Nephron (organoid): ENCODE measurements around the gene ZDHHC22.

ENCODE experiments used
- H3K27ac Mint-ChIP-seq, 3 experiments: 2 replicates each; pipeline ENCODE4 v1.8.0; 2020; ENCODE audit warnings: mixed read lengths in 3 of 3, mild to moderate bottlenecking in 2 of 3, moderate library complexity in 1 of 3
- H3K27me3 Mint-ChIP-seq: 2 replicates; pipeline ENCODE4 v1.8.0; 2021; ENCODE audit warnings: low read depth, mild to moderate bottlenecking, moderate library complexity, mixed read lengths
- H3K36me3 Mint-ChIP-seq: 2 replicates; pipeline ENCODE4 v1.8.0; 2020; ENCODE audit warnings: low read depth, mixed read lengths
- H3K4me1 Mint-ChIP-seq: 2 replicates; pipeline ENCODE4 v1.8.0; 2020; ENCODE audit warnings: mixed read lengths
- H3K4me3 Mint-ChIP-seq, 3 experiments: 2 replicates each; pipeline ENCODE4 v1.8.0; 2020; ENCODE audit warnings: mild to moderate bottlenecking in 3 of 3, mixed read lengths in 3 of 3, moderate library complexity in 2 of 3
- H3K9me3 Mint-ChIP-seq: 2 replicates; pipeline ENCODE4 v1.8.0; 2020; ENCODE audit warnings: mixed read lengths
- CTCF ChIP-seq, 3 experiments: fragments of 200-600 bp; sonication (generic); IDR thresholded peaks; one replicate each; pipeline ENCODE4 v1.5.0; 2021; ENCODE audit warnings: antibody characterized with exemption in 3 of 3; ENCODE audit not compliant: unreplicated experiment in 3 of 3

ZDHHC22 gene

GRCh38 chr14:77086951-77087350 lies 54.6 kb downstream of the ZDHHC22 start:
- Mint-ChIP-seq H3K27ac (peak overlapping the region in 1 of 3 experiments; percentile 79), H3K4me3 (no peak overlapping the region), H3K27me3 (peaks cover 7% of the 10 kb centered on the region), H3K36me3 (no peaks in the 10 kb centered on the region), H3K9me3 (peaks cover 11% of the 10 kb centered on the region), H3K4me1 (peaks cover 31% of the 10 kb centered on the region)
- no peak for TF ChIP-seq CTCF (IDR thresholded peaks at IDR 0.05; ENCODE audit: unreplicated experiment in 3 of 3)

- H3K4me3 Mint-ChIP-seq = no peak overlapping the region
- H3K9me3 Mint-ChIP-seq = peaks cover 7% of the 10 kb centered on the region
- H3K27me3 Mint-ChIP-seq = peaks cover 7% of the 10 kb centered on the region
- TF ChIP-seq CTCF (IDR thresholded peaks at IDR 0.05; ENCODE audit: unreplicated experiment in 3 of 3) = no peak
- H3K27ac Mint-ChIP-seq = peak overlapping the region in 2 of 3 experiments; percentile 26 to 79
- peaks cover 31% of the 10 kb centered on the region for H3K4me1 Mint-ChIP-seq
- H3K36me3 Mint-ChIP-seq = no peaks in the 10 kb centered on the region
Observed at GRCh38 chr14:77086017-77086727, 55.4 kb downstream of the ZDHHC22 start.

GRCh38 chr14:77085538-77085937 lies 56.1 kb downstream of the ZDHHC22 start:
- H3K4me1 Mint-ChIP-seq = peaks cover 31% of the 10 kb centered on the region

GRCh38 chr14:77084985-77085384 lies 56.6 kb downstream of the ZDHHC22 start:
- Mint-ChIP-seq H3K9me3 (peaks cover 10% of the 10 kb centered on the region), H3K27ac (peak overlapping the region in 1 of 3 experiments; percentile 76), H3K36me3 (no peaks in the 10 kb centered on the region), H3K27me3 (peaks cover 7% of the 10 kb centered on the region), H3K4me1 (peaks cover 31% of the 10 kb centered on the region), H3K4me3 (no peak overlapping the region)
- no peak for TF ChIP-seq CTCF (IDR thresholded peaks at IDR 0.05; ENCODE audit: unreplicated experiment in 3 of 3)

More at GRCh38 chr14:77085538-77085937, 56.1 kb downstream of the ZDHHC22 start:
- peaks cover 7% of the 10 kb centered on the region for H3K27me3 Mint-ChIP-seq
- peaks cover 7% of the 10 kb centered on the region for H3K9me3 Mint-ChIP-seq
- TF ChIP-seq CTCF (IDR thresholded peaks at IDR 0.05; ENCODE audit: unreplicated experiment in 3 of 3) = no peak
- H3K27ac Mint-ChIP-seq = peak overlapping the region in 1 of 3 experiments; percentile 76
- no peaks in the 10 kb centered on the region for H3K36me3 Mint-ChIP-seq
- H3K4me3 Mint-ChIP-seq = no peak overlapping the region

- no peak for TF ChIP-seq CTCF (IDR thresholded peaks at IDR 0.05; ENCODE audit: unreplicated experiment in 3 of 3)
- H3K9me3 Mint-ChIP-seq = peaks cover 10% of the 10 kb centered on the region
- peak overlapping the region in 1 of 3 experiments; percentile 3 for H3K27ac Mint-ChIP-seq
- peaks cover 4% of the 10 kb centered on the region for H3K27me3 Mint-ChIP-seq
- peaks cover 26% of the 10 kb centered on the region for H3K4me1 Mint-ChIP-seq
- no peak overlapping the region for H3K4me3 Mint-ChIP-seq
- H3K36me3 Mint-ChIP-seq = no peaks in the 10 kb centered on the region
Observed at GRCh38 chr14:77083082-77083481, 58.5 kb downstream of the ZDHHC22 start.

GRCh38 chr14:77082356-77082755 lies 59.2 kb downstream of the ZDHHC22 start:
- H3K27me3 Mint-ChIP-seq = peaks cover 4% of the 10 kb centered on the region
- no peak overlapping the region for H3K27ac Mint-ChIP-seq
- no peaks in the 10 kb centered on the region for H3K36me3 Mint-ChIP-seq

More at GRCh38 chr14:77082356-77082755, 59.2 kb downstream of the ZDHHC22 start:
- Mint-ChIP-seq H3K9me3 (peaks cover 10% of the 10 kb centered on the region), H3K4me3 (no peak overlapping the region), H3K4me1 (peaks cover 22% of the 10 kb centered on the region)
- no peak for TF ChIP-seq CTCF (IDR thresholded peaks at IDR 0.05; ENCODE audit: unreplicated experiment in 3 of 3)
